Anterior cingulate cortex (tissue), 58 donors: ENCODE data around the gene CHD9NB.

Experiments used
- DNase-seq, 58 donors: peaks; one replicate each; lab custom pipeline; 2025; lab: John Stamatoyannopoulos, UW

Gene CHD9NB

DNA sequence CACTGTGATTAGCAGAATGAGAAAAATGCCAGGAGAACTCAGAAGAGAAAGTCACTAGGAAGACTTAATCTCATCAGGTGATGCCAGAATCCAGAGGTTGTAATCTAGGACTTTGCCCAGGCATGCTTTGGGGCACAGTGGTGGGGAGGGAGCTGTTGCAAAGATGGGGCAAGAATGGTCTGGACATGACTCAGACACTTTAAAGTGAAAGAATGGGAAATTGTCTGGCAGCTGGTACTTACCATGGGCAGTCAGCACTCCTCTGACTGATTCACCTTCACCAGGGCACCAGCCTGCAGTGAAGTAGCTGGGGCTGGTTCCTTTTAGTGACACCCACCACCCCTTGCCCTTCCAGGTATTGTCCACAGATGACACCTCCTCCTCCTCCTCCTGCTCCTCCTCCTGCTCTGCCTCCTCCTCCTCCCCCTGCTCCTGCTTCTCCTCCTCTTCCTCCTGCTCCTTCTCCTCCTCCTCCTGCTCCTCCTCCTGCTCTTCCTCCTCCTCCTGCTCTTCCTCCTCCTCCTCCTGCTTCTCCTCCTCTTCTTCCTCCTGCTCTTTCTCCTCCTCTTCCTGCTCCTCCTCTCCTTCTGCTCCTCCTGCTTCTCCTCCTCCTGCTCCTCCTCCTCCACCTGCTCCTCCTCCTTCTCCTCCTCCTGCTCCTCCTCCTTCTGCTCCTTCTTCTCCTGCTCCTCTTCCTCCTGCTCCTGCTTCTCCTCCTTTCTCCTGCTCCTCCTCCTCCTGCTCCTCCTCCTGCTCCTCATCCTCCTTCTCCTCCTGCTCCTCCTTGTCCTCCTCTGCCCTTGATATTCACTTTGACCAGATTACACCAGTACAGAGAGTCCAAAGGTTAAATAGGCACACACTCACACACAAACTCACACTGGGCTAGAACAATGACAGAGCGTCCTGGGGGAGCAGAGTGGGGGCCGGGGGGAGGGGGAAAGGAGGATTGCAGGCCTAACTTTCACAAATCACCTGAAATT lies at the start of gene CHD9NB:
TSS of gene CHD9NB (minus strand) at position 379 of the 983 bp plus-strand sequence. CDS start 8,739 bp downstream, outside the sequence.
- no peak for DNase-seq

DNA sequence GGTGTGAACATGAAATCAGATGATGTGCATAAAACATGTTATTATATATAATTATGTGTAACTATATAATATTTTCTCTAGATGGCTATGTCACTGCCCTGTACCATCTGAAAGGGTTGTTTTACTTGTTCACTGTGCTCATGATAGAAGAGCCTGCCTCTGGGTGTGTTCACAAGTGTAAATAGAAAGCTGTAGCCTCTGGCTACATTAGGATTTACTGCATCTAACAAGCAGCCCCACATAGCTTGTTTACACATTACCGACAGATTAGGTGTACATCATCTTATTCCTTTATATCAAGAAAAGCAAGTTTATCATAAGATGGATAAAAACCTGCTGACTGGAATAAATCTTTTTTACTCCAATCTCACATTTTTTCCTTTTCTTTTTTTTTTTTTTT lies 48.2 kb upstream of the CHD9NB start:
- DNase-seq = no peak

DNA sequence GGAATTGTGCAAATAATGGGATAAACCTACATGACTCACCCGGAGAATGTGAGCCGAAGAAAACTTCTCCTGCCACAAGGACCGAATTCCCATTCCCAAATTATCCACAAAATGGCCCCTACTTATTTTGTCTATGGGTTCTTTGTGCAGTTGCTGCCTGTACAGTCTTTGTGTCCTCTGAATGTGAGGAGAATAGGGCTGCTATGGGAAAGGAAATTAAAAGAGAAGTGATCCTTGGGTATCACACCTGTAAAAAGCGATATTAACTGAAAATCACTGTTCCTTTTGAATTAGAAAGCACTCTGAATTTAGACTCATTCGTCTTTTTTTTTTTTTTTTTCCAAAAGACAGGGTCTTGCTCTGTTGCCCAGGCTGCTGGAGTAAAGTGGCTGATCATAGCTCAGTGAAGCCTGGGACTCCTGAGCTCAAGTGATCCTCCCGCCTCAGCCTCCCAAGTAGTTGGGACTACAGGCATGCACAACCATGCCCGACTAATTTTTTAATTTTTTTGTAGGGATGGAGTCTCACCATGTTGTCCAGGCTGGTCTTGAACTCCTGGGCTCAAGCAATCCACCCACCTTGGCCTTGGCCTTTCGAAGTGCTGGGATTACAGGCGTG lies 47.5 kb upstream of the CHD9NB start:
- no peak for DNase-seq

DNA sequence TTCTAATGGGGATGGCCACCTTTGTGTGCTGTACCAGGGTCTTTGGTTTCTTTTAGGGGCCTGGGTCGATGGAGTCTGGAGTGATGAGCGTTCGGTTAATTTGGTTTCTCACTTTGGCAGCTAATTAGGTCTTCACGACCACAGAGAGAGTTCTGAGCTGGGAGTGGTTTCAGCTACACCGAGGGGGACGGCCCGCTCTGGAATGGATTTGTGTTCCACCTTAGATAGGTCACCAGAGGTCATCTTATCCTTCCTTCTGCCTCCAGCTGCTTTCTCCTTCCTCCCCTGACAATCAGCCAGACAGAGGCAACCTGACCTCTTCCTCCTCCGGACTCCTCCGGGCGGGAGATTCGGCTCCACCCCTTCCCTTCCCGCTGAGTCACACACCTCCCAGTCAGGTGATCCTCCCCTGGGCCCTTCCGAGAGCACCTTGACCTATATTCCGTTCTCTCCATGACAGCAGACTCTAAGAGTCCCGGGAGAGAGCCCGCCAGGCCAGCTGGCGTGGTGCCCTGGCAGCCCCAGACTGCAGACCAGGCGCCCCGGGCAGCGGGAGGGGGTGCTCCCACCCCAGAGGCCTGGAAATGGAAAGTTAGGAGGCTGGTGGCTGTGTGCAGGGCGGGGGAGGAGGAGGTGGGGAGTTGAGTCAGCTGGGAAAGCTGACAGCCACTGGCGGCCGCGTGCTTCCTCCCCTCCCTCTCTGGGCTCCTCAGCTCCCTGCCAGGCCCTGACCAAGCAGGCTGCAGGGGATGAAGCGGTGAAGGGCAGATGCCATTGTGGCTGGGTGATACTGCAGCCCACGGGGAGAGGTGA lies 46.8 kb upstream of the CHD9NB start:
- peak; percentile 29 to 92 (median 84) for DNase-seq

DNA sequence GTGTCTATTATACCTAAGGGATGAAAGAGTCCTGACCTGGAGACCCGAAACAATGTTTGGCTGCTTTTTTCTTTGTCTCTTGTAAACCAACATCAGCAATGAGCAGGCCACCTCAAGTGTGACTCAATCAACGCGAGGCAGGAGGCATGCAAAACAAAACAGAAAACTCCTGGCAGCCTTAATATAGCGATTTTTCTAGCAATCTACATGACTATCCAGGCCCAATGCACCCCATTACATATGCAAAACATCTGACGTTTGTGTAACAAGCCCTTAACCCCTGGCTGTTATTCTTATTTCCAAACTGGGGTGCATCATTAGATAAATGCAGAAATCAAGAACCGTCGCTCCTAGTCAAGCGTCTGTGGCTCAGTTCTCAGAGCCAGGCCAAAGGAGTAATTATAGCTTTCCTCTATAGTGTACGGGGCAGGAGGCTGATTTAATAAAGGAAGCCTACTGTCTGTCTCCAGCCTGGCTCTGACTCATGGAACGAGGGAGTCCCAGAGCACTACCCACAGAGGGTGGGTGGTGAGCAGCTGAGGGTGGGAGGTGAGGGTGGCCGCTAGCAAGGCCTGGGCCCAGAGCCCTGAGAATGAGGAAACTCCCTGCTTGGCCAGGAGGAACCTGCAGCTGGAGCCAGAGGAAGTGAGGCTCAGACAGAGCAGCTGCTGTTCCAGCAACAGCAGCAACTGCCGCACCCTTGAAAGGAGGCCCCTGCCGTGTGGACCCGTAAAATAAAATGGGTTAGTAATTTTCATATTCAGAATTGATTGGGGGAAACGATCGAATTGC lies 46.0 kb upstream of the CHD9NB start:
- peak in 54 of 58 donors; percentile 9 to 83 (median 59) for DNase-seq

DNA sequence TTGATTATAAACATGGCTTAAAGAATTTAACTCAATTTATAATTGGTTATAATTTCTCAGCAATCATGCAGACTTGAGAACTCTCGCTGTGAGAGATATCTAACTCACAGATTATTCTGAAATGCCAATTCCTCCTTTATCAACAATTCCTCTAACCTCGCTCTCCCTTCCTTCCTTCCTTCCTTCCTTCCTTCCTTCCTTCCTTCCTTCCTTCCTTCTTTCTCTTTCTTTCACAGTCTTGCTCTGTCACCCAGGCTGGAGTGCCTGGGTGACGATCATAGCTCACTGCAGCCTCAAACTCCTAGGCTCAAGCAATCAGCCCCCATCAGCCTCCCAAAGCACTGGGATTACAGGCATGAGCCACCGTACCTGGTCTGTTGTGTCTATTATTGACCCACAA lies 44.5 kb upstream of the CHD9NB start:
- DNase-seq = no peak

DNA sequence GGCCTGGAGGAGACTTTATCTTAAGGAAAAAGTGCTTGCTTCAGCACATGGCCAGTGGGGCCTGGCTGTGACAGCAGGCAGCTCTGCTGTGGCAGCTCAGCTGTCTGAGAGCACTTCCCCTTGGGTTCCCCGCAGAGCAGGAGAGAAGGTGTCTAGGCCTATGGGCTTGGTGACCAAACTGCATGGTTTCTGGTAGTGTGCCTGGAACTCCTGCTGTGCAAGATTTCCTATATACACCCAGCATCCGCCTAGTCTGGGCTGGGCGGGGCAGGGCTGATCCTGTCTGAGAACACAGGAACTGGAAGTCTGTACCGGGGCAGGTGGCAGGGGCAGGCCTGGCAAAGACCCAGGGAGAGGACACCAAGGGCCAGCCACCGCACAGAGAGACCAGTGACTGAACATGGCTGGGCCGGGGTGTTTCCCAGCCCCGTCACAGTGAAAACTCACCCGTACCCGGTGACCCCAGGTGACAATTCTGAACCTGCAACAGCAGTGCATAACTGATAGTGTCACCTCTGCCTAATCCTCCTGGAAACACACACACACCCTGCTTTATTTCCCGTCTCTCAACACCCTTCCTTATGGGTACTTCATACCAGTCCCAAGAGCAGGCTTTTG lies 41.4 kb upstream of the CHD9NB start:
- DNase-seq = peak in 23 of 58 donors; percentile 4 to 51 (median 21)

DNA sequence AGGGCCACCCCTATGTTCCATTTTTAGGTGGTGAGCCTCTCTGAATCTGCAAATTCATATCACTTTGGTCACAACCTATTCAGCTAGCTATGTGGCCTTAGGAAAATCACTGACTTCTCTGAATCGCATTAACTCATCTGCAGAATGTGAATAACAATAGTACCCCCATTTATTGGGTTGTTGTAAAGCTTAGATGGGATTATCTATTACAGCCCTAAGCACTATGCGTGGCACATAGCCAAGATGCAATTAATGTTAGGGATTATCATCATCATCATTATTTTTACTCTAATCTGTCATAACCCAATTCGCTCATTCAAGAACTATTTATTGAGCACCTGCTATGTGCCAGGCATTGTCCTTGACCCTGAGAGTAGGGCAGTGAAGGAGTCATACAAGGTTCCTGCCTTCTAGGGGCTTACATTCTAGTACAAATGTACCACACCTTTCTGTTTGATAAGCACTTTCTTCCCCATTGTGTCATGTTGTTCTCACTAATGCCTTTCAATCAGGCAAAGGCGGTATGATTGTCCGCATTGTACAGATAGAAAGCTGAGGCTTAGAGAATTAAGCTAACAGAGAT lies 40.6 kb upstream of the CHD9NB start:
- no peak for DNase-seq

DNA sequence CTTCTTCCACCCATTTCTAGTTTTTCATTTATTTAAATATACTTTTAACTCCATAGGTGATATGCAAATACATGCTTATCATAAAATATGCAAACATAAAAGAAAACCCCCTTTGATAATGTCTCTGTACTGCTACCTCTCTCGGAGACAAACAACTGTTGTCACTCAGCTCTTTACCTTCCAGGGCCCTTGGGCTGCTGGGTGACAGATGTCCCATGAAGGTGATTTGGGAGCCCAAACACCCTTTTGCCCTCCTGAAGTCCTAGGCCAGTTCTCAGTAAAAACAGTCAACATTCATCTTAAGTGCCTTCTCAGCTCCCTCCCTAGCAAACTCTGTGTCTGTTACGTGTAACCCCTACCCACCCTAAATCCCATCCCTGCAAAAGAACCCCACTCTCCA lies 39.6 kb upstream of the CHD9NB start:
- no peak for DNase-seq

DNA sequence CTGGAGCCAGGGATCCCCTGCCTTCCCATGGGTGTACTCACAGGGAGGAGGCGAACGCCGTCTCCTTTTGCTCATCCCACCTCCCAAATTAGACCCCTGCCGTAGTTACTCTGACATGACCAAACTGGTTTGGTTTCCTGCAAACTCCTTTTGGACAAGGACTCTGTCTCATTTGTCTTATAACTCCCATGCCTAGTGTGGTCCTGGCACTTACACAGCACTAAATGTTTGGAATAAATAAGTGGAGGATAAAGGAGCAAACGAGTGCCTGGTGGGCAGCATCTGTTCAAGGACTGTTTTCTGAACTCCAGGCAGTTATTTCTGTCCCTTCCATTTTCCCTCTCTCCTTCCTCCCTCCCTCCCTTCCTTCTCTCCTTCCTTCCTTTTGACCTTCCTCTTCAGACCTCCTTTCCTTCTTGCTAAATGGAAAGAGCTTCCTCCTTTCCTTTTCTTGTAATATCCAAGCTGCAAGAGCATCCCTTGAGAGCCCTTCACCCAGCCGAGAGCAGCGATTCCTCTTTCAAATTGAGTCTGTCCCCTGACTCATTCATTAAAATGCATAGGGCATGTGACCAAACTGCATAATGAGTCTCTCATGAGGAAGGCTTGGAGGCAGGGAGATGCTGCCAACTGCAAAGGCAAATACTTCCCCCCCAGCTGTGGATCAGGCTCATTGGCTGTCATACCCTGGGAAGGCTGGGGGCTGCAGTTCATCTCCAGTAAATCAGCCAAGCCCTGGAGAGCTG lies 38.9 kb upstream of the CHD9NB start:
- peak in 56 of 58 donors; percentile 25 to 93 (median 78) for DNase-seq

DNA sequence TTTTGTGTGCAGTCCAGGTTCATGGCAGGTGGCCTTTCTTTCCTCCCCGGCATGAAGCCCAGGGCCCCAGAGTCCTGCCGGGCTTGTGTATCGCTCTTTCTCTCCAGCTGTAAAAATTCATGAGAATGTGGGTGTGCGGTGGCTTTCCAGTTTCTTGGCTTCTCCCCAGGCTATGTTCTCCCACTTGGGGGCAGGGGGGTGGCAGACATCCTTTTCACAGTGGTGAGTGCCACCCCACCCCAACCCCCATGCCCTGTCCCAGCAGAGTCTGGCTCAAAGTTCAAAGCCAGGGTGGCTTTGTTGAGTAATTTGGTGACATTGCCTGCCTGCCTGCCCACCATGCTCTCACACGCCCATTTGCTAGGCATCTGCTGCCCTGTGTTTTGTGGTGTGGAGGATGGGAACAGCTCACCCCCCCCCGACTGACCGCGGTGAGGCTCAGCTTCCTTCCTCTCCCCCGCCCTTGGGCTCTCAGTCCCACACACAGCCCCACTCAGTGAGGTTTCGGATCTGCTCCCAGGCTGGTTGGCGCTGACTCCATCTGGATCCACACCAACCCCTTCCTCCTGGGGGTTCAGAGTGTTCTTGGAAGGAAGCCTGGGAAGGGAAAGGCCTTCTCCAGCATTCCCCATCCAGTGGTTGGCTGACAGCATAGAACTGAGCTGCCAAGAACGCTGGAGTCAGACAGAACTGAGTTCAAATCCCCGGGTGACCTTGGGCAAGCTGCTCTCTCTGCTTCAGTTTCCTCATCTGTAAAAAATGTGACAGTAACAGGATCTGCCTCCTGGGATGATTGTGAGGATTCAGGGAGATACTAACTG lies 38.1 kb upstream of the CHD9NB start:
- peak in 57 of 58 donors; percentile 31 to 95 (median 85) for DNase-seq

DNA sequence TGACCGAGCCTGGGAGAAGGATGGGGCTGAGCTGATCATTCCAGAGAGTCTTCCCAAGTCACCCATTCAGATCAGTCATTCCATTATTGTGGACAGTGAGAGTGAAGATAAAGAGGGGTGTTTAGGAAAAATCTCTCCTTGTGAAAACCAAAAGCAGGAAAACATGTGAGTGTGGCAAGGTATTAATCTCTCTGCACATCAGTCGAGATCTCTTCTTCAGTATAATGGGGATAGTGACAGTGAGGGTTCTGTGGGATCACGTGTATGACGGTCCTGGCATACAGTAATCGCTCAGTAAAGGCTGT lies 37.5 kb upstream of the CHD9NB start:
- no peak for DNase-seq

DNA sequence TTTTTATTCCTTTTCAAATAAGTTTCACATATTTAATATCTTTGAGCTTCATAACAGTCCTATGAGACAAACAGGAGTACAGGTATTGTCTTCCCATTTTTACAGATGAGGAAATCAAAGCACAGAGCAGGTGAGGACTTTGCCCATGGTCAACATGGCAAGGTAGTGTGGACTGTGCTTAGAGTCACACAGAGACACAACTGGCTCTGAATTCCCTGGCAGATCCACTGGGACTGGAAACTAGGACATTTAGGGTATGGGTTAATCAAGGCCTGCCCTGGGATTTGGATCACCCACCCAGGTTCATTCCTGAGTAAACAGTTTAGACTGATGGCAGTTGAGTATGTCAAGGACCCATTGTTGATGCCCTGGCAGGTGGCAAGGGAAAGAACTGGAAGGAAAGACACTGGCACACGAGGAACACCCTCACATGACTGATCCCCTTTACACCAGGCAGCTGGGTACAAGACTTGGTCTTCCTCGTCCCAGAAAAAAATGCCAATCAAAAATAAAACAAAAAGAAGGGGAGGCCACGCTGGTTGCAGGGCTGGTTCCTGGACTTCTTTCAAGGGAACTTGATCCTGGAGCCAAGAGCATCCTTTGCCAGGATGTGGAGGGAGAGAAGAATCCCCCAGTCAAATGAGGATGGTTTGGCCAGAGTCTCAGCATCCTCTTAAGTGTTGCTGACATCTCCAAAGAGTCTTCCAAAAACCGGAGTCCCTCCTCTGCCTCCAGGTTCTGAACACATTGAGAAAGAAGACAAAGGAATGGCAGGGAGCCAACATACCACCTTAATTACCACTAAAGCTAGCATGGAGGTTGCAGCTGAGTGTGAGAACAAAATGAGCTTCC lies 37.0 kb upstream of the CHD9NB start:
- peak in 46 of 58 donors; percentile 10 to 81 (median 42) for DNase-seq

DNA sequence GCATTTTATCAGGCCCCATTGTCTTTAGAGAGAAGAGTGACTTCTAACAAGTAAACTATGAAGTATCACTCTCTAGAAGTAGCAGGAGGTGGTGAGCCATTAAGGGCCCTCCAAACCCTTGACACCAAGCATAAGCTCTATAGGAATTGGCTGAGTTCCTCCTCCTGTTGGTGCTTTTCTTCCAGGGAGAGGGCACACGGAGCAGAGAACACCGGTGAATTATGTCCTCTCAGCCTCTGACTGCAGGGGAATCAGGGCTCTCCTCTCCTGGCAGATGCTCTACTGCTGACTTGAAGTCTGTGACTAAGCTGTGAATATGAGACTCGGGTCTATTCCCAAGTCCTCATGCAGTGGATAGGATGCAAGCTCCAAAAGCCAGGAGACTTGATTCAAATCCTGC lies 34.4 kb upstream of the CHD9NB start:
- DNase-seq = no peak

DNA sequence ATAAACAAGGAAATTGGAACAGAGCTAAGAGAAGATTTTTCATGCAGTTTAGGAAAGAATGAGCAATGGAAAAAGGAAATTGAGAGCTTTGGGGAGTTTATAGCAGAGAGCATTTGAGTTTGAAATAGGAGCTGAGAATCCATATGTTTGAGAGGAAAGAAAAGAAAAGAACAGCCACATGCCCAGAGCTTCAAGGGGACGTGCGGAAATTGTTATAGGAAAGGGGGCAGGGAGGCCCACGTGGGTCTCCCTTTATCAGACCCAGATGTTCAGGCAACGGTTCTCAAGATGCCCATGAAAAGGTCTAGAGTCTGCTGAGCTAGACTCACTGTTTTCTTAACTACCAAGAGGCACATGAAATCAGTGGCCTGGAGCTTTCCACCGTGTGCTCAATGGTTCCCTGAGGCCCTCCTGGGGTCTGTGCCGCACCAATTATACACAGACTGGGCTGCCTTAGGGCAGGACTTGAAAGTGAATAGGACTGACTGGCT lies 33.3 kb upstream of the CHD9NB start:
- no peak for DNase-seq

DNA sequence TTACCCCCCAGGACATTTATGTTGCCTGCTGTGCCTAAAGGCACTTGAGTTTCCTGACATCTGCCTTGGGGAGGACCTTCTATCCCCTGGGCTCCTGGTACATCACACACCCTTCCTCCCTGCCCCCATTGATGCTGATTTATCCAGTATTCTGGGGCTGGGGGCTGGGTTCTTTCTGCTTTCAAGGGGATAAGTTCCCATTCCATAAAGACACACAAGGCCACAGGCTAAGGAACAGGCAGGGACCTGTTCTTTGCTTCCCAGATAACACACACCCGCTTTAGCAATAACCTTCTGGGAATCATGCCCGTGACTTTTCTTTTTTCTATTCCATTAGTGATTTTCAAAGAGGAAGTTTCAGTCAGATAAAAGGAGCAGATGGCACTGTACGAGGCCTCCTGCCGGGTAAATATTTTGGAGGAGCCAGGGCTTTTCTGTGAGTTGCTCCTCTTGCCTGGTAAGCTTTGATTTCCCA lies 32.7 kb upstream of the CHD9NB start:
- no peak for DNase-seq
